NCI-H2196 (cell line): ENCODE results near the gene LYPD6B.

Experiments
- DNase-seq: peaks from one replicate; lab custom pipeline; 2025; ENCODE audit not compliant: unreplicated experiment; lab: John Stamatoyannopoulos, UW

The LYPD6B gene, protein sequence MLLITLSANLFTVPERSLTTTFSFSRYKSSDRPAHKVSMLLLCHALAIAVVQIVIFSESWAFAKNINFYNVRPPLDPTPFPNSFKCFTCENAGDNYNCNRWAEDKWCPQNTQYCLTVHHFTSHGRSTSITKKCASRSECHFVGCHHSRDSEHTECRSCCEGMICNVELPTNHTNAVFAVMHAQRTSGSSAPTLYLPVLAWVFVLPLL

DNA sequence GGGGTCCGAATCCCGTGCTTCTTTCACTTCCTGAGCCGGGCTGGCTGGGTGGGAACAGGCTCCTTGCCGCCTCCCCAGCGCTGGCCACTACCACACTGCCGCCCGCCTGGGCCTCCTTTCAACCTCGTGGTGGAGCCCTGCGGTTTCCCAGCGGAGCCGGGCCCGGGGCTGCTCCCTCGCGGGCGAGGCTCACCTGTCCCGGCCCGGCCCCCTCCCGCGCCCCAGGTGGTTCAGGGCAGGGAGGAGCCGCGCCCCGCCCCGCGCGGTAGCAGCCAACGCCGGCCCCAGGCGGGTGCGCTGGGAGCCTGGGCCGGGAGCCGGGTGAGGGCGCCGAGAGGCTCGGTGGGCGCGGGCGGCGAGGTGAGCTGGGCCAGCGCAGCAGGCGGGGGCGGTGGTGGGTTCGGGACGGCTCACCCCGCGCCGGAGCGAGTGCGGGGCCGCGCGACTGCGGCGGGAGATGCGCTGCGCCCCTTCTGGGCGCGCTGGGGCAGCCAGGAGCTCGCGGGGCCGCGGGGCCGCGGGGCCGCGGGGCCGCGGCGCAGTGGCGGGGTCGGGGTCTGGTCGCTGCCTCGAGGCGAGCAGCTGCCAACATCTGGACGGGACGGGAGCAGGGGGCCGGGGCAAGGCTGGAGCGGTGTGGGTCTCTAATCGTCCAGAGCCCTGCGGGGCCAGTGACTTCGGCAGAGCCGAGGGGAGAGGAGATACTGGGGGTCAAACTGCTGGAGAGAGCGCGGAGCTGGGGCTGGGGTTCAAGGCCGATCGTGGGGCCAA is at the start of gene LYPD6B:
Gene LYPD6B (plus strand): TSS at position 258 of the 771 bp plus-strand sequence. CDS start 92,250 bp downstream, outside the sequence.
- DNase-seq = peak; percentile 69

- peak; percentile 68 for DNase-seq
These were observed 48.5 kb upstream of the LYPD6B start for GRCh38 chr2:148989882-148990493.

DNA sequence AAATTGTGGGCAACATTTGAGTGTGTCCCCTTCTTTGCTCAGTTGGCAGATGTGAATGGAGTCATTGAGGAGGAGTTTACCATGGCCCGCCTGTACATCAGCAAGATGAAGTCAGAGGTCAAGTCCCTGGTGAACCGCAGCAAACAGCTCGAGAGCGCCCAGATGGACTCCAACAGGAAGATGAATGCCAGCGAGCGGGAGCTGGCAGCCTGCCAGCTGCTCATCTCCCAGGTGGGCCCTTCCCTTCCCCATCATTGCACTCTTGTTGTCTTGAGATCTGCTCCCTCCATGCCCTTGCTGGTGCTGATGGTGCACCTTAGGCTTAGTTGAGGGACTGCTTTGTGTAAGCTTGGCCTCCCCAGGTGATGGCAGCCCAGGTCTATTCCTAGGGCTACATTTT is 47.5 kb upstream of the LYPD6B start:
- no peak for DNase-seq

DNA sequence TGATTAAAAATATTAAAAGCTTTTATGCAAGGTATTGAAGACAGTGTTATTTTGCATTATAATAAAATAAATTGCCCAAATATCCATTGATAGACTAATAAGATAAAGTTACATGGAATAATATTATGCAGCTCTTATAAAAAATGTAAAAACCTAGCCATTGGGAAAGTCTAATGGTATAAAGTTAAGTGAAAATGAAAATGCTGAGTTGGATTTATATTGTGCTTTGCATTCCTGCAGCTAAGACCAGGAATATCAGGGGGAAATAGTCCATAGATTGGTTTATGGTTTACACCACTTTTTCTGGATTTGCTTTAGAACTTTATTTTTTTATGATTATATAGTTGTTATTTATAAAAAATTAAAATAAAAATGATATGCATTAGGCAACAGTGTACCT is 46.1 kb upstream of the LYPD6B start:
- DNase-seq = no peak

- no peak for DNase-seq
These were observed 45.1 kb upstream of the LYPD6B start for GRCh38 chr2:148993351-148993750.

- DNase-seq = peak; percentile 80
These were observed 44.2 kb upstream of the LYPD6B start for GRCh38 chr2:148994341-148994740.

- DNase-seq = no peak
These were observed 41.7 kb upstream of the LYPD6B start for GRCh38 chr2:148996805-148997204.

- no peak for DNase-seq
These were observed 40.2 kb upstream of the LYPD6B start for GRCh38 chr2:148998165-148998830.

DNA sequence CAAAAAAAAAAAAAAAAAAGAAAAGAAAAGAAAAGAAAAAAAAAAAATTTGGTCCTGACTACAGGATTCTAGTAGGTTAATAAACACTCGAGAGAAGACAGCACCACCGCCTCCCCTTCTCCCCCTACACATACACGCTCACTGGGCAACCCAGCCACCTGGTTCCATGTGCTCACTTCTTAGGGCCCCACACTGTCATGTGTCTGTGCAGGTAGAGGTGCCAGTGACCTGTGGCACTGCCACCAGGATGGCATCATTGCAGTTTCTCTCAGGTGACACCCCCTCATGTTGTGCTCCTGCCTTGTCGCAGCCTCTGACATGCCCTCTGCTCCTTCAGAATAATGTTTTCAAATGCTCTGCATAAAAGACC is 39.7 kb upstream of the LYPD6B start:
- DNase-seq = no peak

DNA sequence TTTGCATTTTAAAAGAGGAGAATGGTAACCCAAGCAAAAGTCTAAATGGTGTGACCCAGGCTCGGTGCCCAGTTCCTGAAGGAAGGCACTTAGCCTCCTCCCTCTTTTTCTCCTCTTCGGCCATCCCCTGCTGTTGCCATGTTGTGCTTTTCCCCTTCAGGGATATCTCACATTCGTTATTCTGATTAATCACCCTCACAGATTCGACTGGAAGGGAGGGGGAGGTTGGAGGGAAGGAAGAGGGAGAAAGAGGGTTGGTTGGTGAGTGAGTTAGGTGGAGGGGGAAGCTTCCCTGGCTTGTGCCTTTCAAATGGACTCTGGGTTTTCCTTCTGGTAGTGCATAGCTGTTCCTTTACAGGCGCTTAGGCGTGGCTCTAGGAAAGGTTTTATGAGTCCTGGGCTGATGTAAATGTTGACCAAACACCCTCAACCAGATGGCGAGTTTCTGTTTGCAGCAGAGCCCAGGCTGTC is 39.0 kb upstream of the LYPD6B start:
- no peak for DNase-seq

DNA sequence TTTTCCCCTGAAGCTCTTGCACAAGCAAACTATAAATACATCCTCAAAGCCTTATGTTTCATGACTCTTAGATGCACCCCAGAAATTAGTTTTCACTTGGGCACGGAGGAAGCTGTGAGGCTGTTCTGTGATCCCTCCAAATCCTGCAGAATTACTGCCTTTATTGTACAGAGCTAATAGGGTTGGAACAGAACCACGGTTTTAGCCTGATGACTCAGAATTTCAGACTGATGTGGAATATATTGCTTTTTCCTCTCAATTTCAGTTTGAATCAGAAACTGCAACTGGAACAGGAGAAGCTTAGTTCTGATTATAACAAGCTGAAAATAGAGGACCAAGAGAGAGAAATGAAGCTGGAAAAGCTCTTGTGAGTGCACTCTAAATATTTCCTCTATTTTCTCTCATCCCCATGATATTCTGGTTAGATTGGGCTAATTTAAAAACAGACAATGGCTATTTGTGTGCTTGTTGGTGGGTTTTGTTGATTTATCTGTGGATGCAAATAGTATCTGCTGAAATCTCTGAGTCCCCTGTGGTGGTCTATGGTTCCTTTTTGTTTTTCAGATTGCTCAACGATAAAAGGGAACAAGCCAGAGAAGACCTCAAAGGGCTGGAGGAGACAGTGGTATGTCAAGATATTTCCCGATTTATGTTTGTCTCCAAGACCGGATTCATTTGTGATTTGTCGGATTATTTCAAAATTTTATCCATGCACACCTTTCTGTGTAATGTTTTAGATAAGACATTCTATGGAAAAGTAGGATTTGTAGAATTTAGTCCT is 38.2 kb upstream of the LYPD6B start:
- no peak for DNase-seq

GRCh38 chr2:149001496-149001895 is 37.0 kb upstream of the LYPD6B start:
- DNase-seq = no peak

- no peak for DNase-seq
These were observed 36.1 kb upstream of the LYPD6B start for GRCh38 chr2:149002378-149002890.

GRCh38 chr2:149002891-149003740 is 35.4 kb upstream of the LYPD6B start:
- no peak for DNase-seq

DNA sequence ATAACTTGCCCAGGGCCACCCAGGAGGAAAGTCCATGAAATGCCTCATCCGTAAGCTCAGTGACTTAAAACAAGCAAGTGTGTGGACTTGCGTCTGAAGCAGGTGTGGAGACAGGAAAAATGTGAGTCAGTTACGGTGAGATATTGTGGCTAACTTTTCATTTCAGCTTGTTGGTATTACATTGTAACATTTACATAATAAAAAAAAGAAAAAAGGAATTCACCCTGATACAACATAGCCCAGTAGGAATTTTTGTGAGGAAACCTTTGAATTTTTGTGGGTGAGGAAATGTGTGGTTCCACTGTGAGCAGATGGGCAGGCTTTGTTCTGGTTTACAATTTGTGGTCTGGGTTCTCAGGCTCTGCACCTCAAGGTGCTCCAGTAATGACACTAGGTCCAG is 33.7 kb upstream of the LYPD6B start:
- DNase-seq = no peak

- DNase-seq = no peak
These were observed 32.9 kb upstream of the LYPD6B start for GRCh38 chr2:149005471-149006077.

- no peak for DNase-seq
These were observed 31.5 kb upstream of the LYPD6B start for GRCh38 chr2:149006883-149007543.

DNA sequence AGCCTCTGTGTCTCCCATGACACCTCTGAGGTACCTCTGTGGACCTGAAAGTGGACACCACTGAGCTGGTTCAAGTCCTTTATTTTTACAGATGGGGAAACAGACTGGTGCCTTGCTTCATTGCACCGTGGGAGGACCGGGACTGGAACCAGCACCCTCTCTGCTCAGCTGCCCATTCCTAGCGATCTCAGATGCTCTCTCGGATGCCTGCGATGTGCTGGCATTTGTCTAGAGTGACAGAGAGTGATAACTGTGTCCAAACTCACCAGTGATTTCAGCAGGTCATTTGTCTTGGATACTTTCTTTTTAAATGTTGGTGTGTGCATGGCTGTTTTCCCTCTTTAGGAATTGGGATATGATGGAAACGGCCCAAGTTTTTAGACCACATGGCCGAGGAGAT is 30.1 kb upstream of the LYPD6B start:
- DNase-seq = no peak
